ENCODE results near the gene COL26A1.

GRCh38 chr7:101531726-101532357, 169.2 kb downstream of the COL26A1 start:
- TF ChIP-seq, protein P1, sequence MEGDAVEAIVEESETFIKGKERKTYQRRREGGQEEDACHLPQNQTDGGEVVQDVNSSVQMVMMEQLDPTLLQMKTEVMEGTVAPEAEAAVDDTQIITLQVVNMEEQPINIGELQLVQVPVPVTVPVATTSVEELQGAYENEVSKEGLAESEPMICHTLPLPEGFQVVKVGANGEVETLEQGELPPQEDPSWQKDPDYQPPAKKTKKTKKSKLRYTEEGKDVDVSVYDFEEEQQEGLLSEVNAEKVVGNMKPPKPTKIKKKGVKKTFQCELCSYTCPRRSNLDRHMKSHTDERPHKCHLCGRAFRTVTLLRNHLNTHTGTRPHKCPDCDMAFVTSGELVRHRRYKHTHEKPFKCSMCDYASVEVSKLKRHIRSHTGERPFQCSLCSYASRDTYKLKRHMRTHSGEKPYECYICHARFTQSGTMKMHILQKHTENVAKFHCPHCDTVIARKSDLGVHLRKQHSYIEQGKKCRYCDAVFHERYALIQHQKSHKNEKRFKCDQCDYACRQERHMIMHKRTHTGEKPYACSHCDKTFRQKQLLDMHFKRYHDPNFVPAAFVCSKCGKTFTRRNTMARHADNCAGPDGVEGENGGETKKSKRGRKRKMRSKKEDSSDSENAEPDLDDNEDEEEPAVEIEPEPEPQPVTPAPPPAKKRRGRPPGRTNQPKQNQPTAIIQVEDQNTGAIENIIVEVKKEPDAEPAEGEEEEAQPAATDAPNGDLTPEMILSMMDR (conservative IDR thresholded peaks at IDR 0.05; ENCODE audit: low read depth, low read length): no peak
- TF ChIP-seq EZH2 (IDR thresholded peaks at IDR 0.05; ENCODE audit: borderline replicate concordance, low read depth, low read length, poor library complexity, severe bottlenecking): no peak

Data from A673 (cell line).